H1 (cell line): ENCODE data around the gene LCN9. TPM values are rescaled to one million over a fixed set of nuclear protein-coding genes. Genes with fewer than 3 reads are reported as not detected.

Experiments used
- CTCF ChIA-PET: fragments of 300-600 bp; sonication (Branson Sonifier 250); formaldehyde crosslinking; loops from one replicate; lab custom pipeline; 2021; ENCODE audit not compliant: partially characterized antibody; lab: Charles Lee
- POLR2A ChIA-PET: fragments of 300-600 bp; sonication (Branson Sonifier 250); formaldehyde crosslinking; loops from one replicate; lab custom pipeline; 2021; ENCODE audit warnings: inconsistent platforms; ENCODE audit not compliant: partially characterized antibody; lab: Charles Lee
- DNase-seq, 2 experiments: peaks; one replicate each; pipeline versions ENCODE4 v3.0.0 to v3.0.0-alpha.2; 2010 to 2022; ENCODE audit warnings: low spot score in 2 of 2, low read depth in 1 of 2, mixed read lengths in 1 of 2
- FAIRE-seq: peaks from 2 replicates; lab custom pipeline; 2011; peaks lifted over from hg19 to GRCh38; lab: Jason Lieb, UNC
- H2AFZ ChIP-seq: 2 replicates; pipeline ENCODE4 v1.8.1; 2012; ENCODE audit warnings: low read length, inconsistent platforms
- H2AK5ac ChIP-seq: 2 replicates; pipeline ENCODE4 v1.6.1; 2013; ENCODE audit warnings: low read depth, low read length
- H2BK120ac ChIP-seq: replicated peaks from 2 replicates; pipeline ENCODE3; 2013; ENCODE audit warnings: low read depth, low read length, inconsistent platforms
- H2BK12ac ChIP-seq: 2 replicates; pipeline ENCODE4 v1.6.1; 2013; ENCODE audit warnings: low read depth, low read length
- H2BK15ac ChIP-seq: 2 replicates; pipeline ENCODE4 v1.6.1; 2013; ENCODE audit warnings: low read length
- H2BK20ac ChIP-seq: 2 replicates; pipeline ENCODE4 v1.6.1; 2013; ENCODE audit warnings: low read length
- H2BK5ac ChIP-seq: 2 replicates; pipeline ENCODE4 v1.6.1; 2013; ENCODE audit warnings: low read depth, low read length
- H3K14ac ChIP-seq: 2 replicates; pipeline ENCODE4 v1.6.1; 2013; ENCODE audit warnings: inconsistent platforms; ENCODE audit not compliant: insufficient read length
- H3K18ac ChIP-seq: 2 replicates; pipeline ENCODE4 v1.6.1; 2013; ENCODE audit warnings: low read length; ENCODE audit errors: extremely low read depth
- H3K23ac ChIP-seq: 2 replicates; pipeline ENCODE4 v1.6.1; 2013; ENCODE audit warnings: inconsistent platforms; ENCODE audit not compliant: insufficient read length
- H3K23me2 ChIP-seq: 2 replicates; pipeline ENCODE4 v1.6.1; 2013; ENCODE audit warnings: low read depth, low read length
- H3K27ac ChIP-seq: 2 replicates; pipeline ENCODE4 v1.6.1; 2011; ENCODE audit warnings: low read depth, low read length, inconsistent platforms
- H3K27me3 ChIP-seq, 4 experiments: replicated peaks in 1 of 4; 1 replicate in 1 of 4; 2 replicates in 3 of 4; pipeline versions ENCODE4 v1.6.1 to v1.8.1; 2011 to 2013; ENCODE audit warnings: low read length in 3 of 4, mild to moderate bottlenecking in 3 of 4, inconsistent platforms in 2 of 4, mixed read lengths in 2 of 4, moderate library complexity in 1 of 4; ENCODE audit not compliant: control insufficient read depth in 3 of 4, insufficient read depth in 3 of 4; ENCODE audit errors: extremely low read depth in 1 of 4
- H3K36me3 ChIP-seq, 4 experiments: 2 replicates each; pipeline versions ENCODE4 v1.6.1 to v1.8.1; 2011 to 2013; ENCODE audit warnings: mild to moderate bottlenecking in 4 of 4, low read length in 3 of 4, moderate library complexity in 2 of 4, control low read depth in 1 of 4, inconsistent platforms in 1 of 4; ENCODE audit not compliant: insufficient read depth in 4 of 4, control insufficient read depth in 2 of 4
- H3K4ac ChIP-seq: replicated peaks from 2 replicates; pipeline ENCODE3; 2013; ENCODE audit warnings: low read length, low read depth, mixed read lengths, inconsistent platforms; ENCODE audit not compliant: insufficient read length
- H3K4me1 ChIP-seq, 4 experiments: replicated peaks in 1 of 4; 1 replicate in 1 of 4; 2 replicates in 3 of 4; pipeline versions ENCODE4 v1.6.1 to v1.8.1; 2011 to 2013; ENCODE audit warnings: low read length in 3 of 4, inconsistent platforms in 2 of 4, mixed read lengths in 1 of 4; ENCODE audit not compliant: insufficient read depth in 4 of 4, control insufficient read depth in 3 of 4
- H3K4me2 ChIP-seq, 2 experiments: 2 replicates each; pipeline versions ENCODE4 v1.6.1 to v1.8.1; 2011 to 2013; ENCODE audit warnings: low read depth in 2 of 2, low read length in 2 of 2, control low read depth in 1 of 2, inconsistent platforms in 1 of 2, mild to moderate bottlenecking in 1 of 2; ENCODE audit not compliant: insufficient read depth in 1 of 2
- H3K4me3 ChIP-seq, 4 experiments: fragments of 200-600, 300-600 bp in 1 of 4; sonication (generic), shearing (Covaris generic), sonication (Bioruptor Twin) in 1 of 4; 2 replicates each; pipeline versions ENCODE4 v1.5.1 to v1.8.1; 2011 to 2016; ENCODE audit warnings: low read length in 4 of 4, low read depth in 3 of 4, control low read depth in 2 of 4, inconsistent platforms in 2 of 4, mild to moderate bottlenecking in 2 of 4, mixed read lengths in 1 of 4, moderate library complexity in 1 of 4; ENCODE audit not compliant: insufficient read depth in 2 of 4; ENCODE audit errors: extremely low read depth in 1 of 4
- H3K56ac ChIP-seq: replicated peaks from 2 replicates; pipeline ENCODE3; 2013; ENCODE audit warnings: low read depth, mild to moderate bottlenecking, mixed read lengths, low read length, inconsistent platforms; ENCODE audit not compliant: insufficient read length
- H3K79me1 ChIP-seq: 2 replicates; pipeline ENCODE4 v1.6.1; 2013; ENCODE audit warnings: low read depth, low read length, control low read depth
- H3K79me2 ChIP-seq, 2 experiments: 2 replicates each; pipeline versions ENCODE4 v1.6.1 to v1.8.1; 2012 to 2013; ENCODE audit warnings: low read length in 2 of 2, mild to moderate bottlenecking in 2 of 2, inconsistent platforms in 1 of 2; ENCODE audit not compliant: insufficient read depth in 2 of 2, control insufficient read depth in 1 of 2
- H3K9ac ChIP-seq, 4 experiments: replicated peaks in 1 of 4; 1 replicate in 1 of 4; 2 replicates in 3 of 4; pipeline versions ENCODE4 v1.6.1 to v1.8.1; 2011 to 2013; ENCODE audit warnings: low read depth in 3 of 4, low read length in 3 of 4, control low read depth in 2 of 4, mild to moderate bottlenecking in 2 of 4, moderate library complexity in 2 of 4, inconsistent platforms in 1 of 4; ENCODE audit errors: extremely low read depth in 1 of 4
- H3K9me3 ChIP-seq, 2 experiments: 2 replicates each; pipeline versions ENCODE4 v1.6.1 to v1.8.1; 2012 to 2013; ENCODE audit warnings: mild to moderate bottlenecking in 2 of 2, moderate library complexity in 2 of 2, control low read depth in 1 of 2, inconsistent platforms in 1 of 2, low read depth in 1 of 2, low read length in 1 of 2, mixed read lengths in 1 of 2; ENCODE audit not compliant: insufficient read depth in 2 of 2
- H4K20me1 ChIP-seq, 2 experiments: replicated peaks in 1 of 2; 2 replicates each; pipeline versions ENCODE3 to v1.8.1; 2011 to 2013; ENCODE audit warnings: inconsistent platforms in 2 of 2, low read length in 2 of 2, mild to moderate bottlenecking in 1 of 2; ENCODE audit not compliant: insufficient read depth in 2 of 2, control insufficient read depth in 1 of 2
- H4K5ac ChIP-seq: 2 replicates; pipeline ENCODE4 v1.6.1; 2013; ENCODE audit warnings: low read length, low read depth, mixed read lengths, inconsistent platforms; ENCODE audit not compliant: insufficient read length
- H4K8ac ChIP-seq: 2 replicates; pipeline ENCODE4 v1.8.0; 2013; ENCODE audit warnings: mild to moderate bottlenecking, moderate library complexity, low read length, inconsistent platforms; ENCODE audit not compliant: insufficient read depth; ENCODE audit errors: extremely low read depth
- H4K91ac ChIP-seq: replicated peaks from 2 replicates; pipeline ENCODE3; 2013; ENCODE audit warnings: low read length, mixed read lengths, inconsistent platforms; ENCODE audit not compliant: insufficient read length
- ASH2L ChIP-seq: fragments of 200-600, 300-600 bp; sonication (generic); IDR thresholded peaks from one replicate; pipeline ENCODE4 v1.7.1; 2017; ENCODE audit warnings: low read length
- EZH2 ChIP-seq: fragments of 200-600 bp; sonication (generic); IDR thresholded peaks from 2 replicates; pipeline ENCODE4 v1.7.1; 2012; ENCODE audit warnings: low read depth, mild to moderate bottlenecking, moderate library complexity, low read length, inconsistent platforms; ENCODE audit not compliant: severe bottlenecking
- HDAC2 ChIP-seq, 2 experiments: fragments of 300-600 bp in 1 of 2; sonication (generic) in 1 of 2; IDR thresholded peaks; 2 replicates each; pipeline ENCODE4 v1.6.1; 2011 to 2012; ENCODE audit warnings: low read depth in 2 of 2, low read length in 2 of 2, mild to moderate bottlenecking in 2 of 2, moderate library complexity in 2 of 2, borderline replicate concordance in 1 of 2, inconsistent platforms in 1 of 2
- RAD21 ChIP-seq, 2 experiments: IDR thresholded peaks in 1 of 2; conservative IDR thresholded peaks in 1 of 2; 2 replicates each; pipeline ENCODE4 v1.6.1; 2011; ENCODE audit warnings: low read depth in 2 of 2, low read length in 2 of 2, improper control_type of control experiment in 1 of 2, inconsistent platforms in 1 of 2, mild to moderate bottlenecking in 1 of 2, moderate library complexity in 1 of 2
- RNF2 ChIP-seq: fragments of 200-900, 300-1000 bp; sonication (generic); IDR thresholded peaks from 2 replicates; pipeline ENCODE4 v1.7.1; 2016; ENCODE audit warnings: borderline replicate concordance, low read depth, mild to moderate bottlenecking, antibody characterized with exemption, low read length; ENCODE audit not compliant: poor library complexity, severe bottlenecking; ENCODE audit errors: missing control alignments
- SAP30 ChIP-seq: fragments of 300-600 bp; sonication (generic); IDR thresholded peaks from 2 replicates; pipeline ENCODE4 v1.7.1; 2012; ENCODE audit warnings: low read length, moderate library complexity, mild to moderate bottlenecking, inconsistent platforms; ENCODE audit not compliant: insufficient read depth, insufficient replicate concordance
- SIX5 ChIP-seq: IDR thresholded peaks from 2 replicates; pipeline ENCODE4 v1.6.1; 2011; ENCODE audit warnings: mild to moderate bottlenecking, low read depth, low read length
- TCF12 ChIP-seq: IDR thresholded peaks from 2 replicates; pipeline ENCODE4 v1.6.1; 2011; ENCODE audit warnings: low read depth, mild to moderate bottlenecking, low read length
- YY1 ChIP-seq: IDR thresholded peaks from 2 replicates; pipeline ENCODE4 v1.6.1; 2011; ENCODE audit warnings: low read depth, mild to moderate bottlenecking, low read length
- WGBS, 2 experiments: shearing (Covaris generic) in 1 of 2; methylation state at CpG; one replicate each; pipeline versions ENCODE4 v1.1.6 to v1.1.7; 2013 to 2015; ENCODE audit warnings: low lambda C conversion rate in 2 of 2, mixed read lengths in 2 of 2, inconsistent platforms in 1 of 2, low coverage in 1 of 2, missing lambda C conversion rate in 1 of 2; ENCODE audit not compliant: insufficient replicate concordance in 2 of 2, insufficient coverage in 1 of 2, insufficient read length in 1 of 2; ENCODE audit errors: extremely low coverage in 1 of 2, missing lambda C conversion rate in 1 of 2; 5-methylcytosine and 5-hydroxymethylcytosine counted together
- polyA plus RNA-seq, 7 experiments: library from polyadenylated mRNA; depleted of rRNA in 3 of 7; stranded (reverse) in 5 of 7; unstranded in 2 of 7; fragments of >200 nt in 5 of 7; fragments of 200-250 nt in 2 of 7; gene quantifications; 1 replicate in 5 of 7; 2 replicates in 1 of 7; 4 replicates in 1 of 7; pipeline versions ENCODE4 v1.2.1 to v1.2.3, GENCODE V29; 2011 to 2013; ENCODE audit warnings: missing spikeins in 2 of 7, mixed read lengths in 2 of 7
- total RNA-seq: library from RNA; stranded (reverse); fragmentation: NEBNext Ultra II Directional; extraction: Animal tissue kit (Norgen Biotek cat#: 25700); gene quantifications from 2 replicates; pipeline ENCODE4 v1.2.1, GENCODE V29; 2021
- TF ChIP-seq, protein P1 (sequence below): IDR thresholded peaks from 2 replicates; pipeline ENCODE4 v1.6.1; 2012; ENCODE audit warnings: low read length, inconsistent platforms

Gene LCN9
- total and polyA plus RNA-seq, 2 of the 8 experiments (the other 6 are each of a cell fraction or from before 2014, with no cell fraction given), result 2.3 to 3.1 TPM

DNA sequence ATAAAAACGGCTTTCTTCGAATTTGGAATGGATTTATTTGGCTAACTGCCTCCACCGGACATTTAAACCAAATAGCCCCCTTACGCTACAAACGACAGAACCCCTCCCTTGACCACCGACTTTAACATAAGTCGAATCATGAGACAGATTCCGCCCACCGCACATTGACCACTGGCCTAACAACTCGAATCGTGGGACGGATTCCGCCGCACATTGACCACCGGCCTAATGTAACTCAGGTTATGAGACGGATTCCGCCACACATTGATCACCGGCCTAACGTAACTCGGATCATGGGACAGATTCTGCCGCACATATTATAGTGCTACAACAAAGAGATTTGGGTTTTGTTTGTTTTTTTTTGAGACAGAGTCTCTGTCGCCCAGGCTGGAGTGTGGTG, 2.7 kb upstream of the LCN9 start:
- Histone ChIP-seq H3K4me3 (no peak overlapping the region), H2BK12ac (no peak overlapping the region), H3K4me1 (peaks cover 0 to 8% (median 4%) of the 10 kb centered on the region in 4 experiments; a peak in 3 of 7 replicates), H4K91ac (no peak overlapping the region), H2AK5ac (no peak overlapping the region), H4K20me1 (no peaks in the 10 kb centered on the region), H3K4ac (no peak overlapping the region), H2BK20ac (no peak overlapping the region), H3K27ac (no peak overlapping the region), H4K5ac (no peak overlapping the region), H2BK15ac (no peak overlapping the region), H3K56ac (no peak overlapping the region), H4K8ac (no peak overlapping the region), H3K14ac (no peak overlapping the region), H3K27me3 (no peaks in the 10 kb centered on the region), H3K9me3 (peaks cover 29 to 33% of the 10 kb centered on the region in 2 experiments), H3K36me3 (peaks cover 0 to 35% (median 4%) of the 10 kb centered on the region in 4 experiments; a peak in 5 of 8 replicates), H2AFZ (no peak overlapping the region), H3K4me2 (no peak overlapping the region), H3K9ac (no peak overlapping the region), H2BK5ac (no peak overlapping the region), H3K18ac (no peak overlapping the region), H3K23ac (no peak overlapping the region), H3K79me2 (no peaks in the 10 kb centered on the region), H3K23me2 (no peaks in the 10 kb centered on the region), H3K79me1 (no peaks in the 10 kb centered on the region), H2BK120ac (no peak overlapping the region)
- no peak for FAIRE-seq
- 95% methylated on average over 22 of the region's 22 CpGs; no CpG with 5 or more reads in 1 of the 2 experiments for WGBS, 2 experiments
- ChIA-PET CTCF (interaction anchor here (1.1 kb wide), 1 partner anchor 11 kb away, joined by 3 read pairs; no protein-coding TSS in a partner anchor), POLR2A (interaction anchor here (3.6 kb wide), 1 partner anchor 11 kb away, joined by 19 read pairs; no protein-coding TSS in a partner anchor)
- TF ChIP-seq RNF2 (no peak), EZH2 (no peak), TCF12 (no peak), RAD21 (IDR thresholded peaks at IDR 0.05 in 1 of 2, conservative IDR thresholded peaks at IDR 0.05 in 1 of 2; ENCODE audit: low read depth in 2 of 2, low read length in 2 of 2) (no peak), YY1 (no peak), SAP30 (no peak), HDAC2 (IDR thresholded peaks at IDR 0.05; ENCODE audit: borderline replicate concordance in 1 of 2, low read depth in 2 of 2, low read length in 2 of 2) (no peak), SIX5 (no peak), ASH2L (no peak)
- TF ChIP-seq, protein P1, sequence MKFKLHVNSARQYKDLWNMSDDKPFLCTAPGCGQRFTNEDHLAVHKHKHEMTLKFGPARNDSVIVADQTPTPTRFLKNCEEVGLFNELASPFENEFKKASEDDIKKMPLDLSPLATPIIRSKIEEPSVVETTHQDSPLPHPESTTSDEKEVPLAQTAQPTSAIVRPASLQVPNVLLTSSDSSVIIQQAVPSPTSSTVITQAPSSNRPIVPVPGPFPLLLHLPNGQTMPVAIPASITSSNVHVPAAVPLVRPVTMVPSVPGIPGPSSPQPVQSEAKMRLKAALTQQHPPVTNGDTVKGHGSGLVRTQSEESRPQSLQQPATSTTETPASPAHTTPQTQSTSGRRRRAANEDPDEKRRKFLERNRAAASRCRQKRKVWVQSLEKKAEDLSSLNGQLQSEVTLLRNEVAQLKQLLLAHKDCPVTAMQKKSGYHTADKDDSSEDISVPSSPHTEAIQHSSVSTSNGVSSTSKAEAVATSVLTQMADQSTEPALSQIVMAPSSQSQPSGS, result no peak
- DNase-seq, result no peak
